B cell (primary cell): Measurements from ENCODE around the gene P3H4. TPM values are rescaled to one million over a fixed set of nuclear protein-coding genes. Genes with fewer than 3 reads are reported as not detected.

Source experiments
- ATAC-seq: fragments of 200-7000 bp; cut with Tn5 transposase; one replicate; pipeline ENCODE4 v1.10.0; 2021; ENCODE audit warnings: low read depth, mild to moderate bottlenecking, moderate number of reproducible peaks, moderate library complexity
- CTCF ChIA-PET: fragments of 350-600 bp; sonication (Branson Sonifier 250); formaldehyde crosslinking; loops from one replicate; lab custom pipeline; 2021; ENCODE audit warnings: antibody characterized with exemption, inconsistent platforms; lab: Charles Lee
- POLR2A ChIA-PET: fragments of 350-600 bp; sonication (Branson Sonifier 250); formaldehyde crosslinking; loops from one replicate; lab custom pipeline; 2021; ENCODE audit warnings: antibody characterized with exemption; lab: Charles Lee
- DNase-seq: peaks from one replicate; pipeline ENCODE4 v3.0.0; 2013
- H2AFZ ChIP-seq: 2 replicates; pipeline ENCODE4 v1.6.1; 2012; ENCODE audit warnings: mild to moderate bottlenecking, low read depth, low read length; ENCODE audit not compliant: insufficient read depth, poor library complexity, severe bottlenecking
- H3K27ac ChIP-seq, 2 donors: 1 replicate in 1 of 2; 2 replicates in 1 of 2; pipeline ENCODE4 v1.5.1; 2012 to 2013; ENCODE audit warnings: low read length in 2 of 2, mild to moderate bottlenecking in 2 of 2, moderate library complexity in 1 of 2
- H3K27me3 ChIP-seq, 4 experiments: fragments of 200-600 bp in 1 of 4; sonication (generic) in 1 of 4; replicated peaks in 1 of 4; 1 replicate in 2 of 4; 2 replicates in 2 of 4; pipeline versions ENCODE4 v1.6.1 to v1.7.0; 2013 to 2016; ENCODE audit warnings: low read length in 3 of 4, mild to moderate bottlenecking in 2 of 4, mixed read lengths in 1 of 4, moderate library complexity in 1 of 4; ENCODE audit not compliant: insufficient read depth in 4 of 4, control insufficient read depth in 3 of 4; ENCODE audit errors: control extremely low read depth in 1 of 4
- H3K36me3 ChIP-seq, 2 experiments: replicated peaks in 1 of 2; 1 replicate in 1 of 2; 2 replicates in 1 of 2; pipeline versions ENCODE4 v1.6.1 to v1.7.1; 2013; ENCODE audit warnings: low read length in 1 of 2; ENCODE audit not compliant: insufficient read depth in 2 of 2, control insufficient read depth in 1 of 2; ENCODE audit errors: control extremely low read depth in 1 of 2, extremely low read depth in 1 of 2
- H3K4me1 ChIP-seq, 2 donors: fragments of 200-600 bp in 1 of 2; sonication (generic) in 1 of 2; 1 replicate in 1 of 2; 2 replicates in 1 of 2; pipeline versions ENCODE4 v1.5.1 to v1.6.1; 2013 to 2017; ENCODE audit warnings: low read length in 2 of 2; ENCODE audit not compliant: control insufficient read depth in 2 of 2, insufficient read depth in 2 of 2
- H3K4me2 ChIP-seq: replicated peaks from 2 replicates; pipeline ENCODE3; 2012; ENCODE audit warnings: mild to moderate bottlenecking, low read depth, low read length; ENCODE audit not compliant: poor library complexity, severe bottlenecking
- H3K4me3 ChIP-seq, 5 experiments: fragments of 200-600 bp in 1 of 5; sonication (generic) in 1 of 5; 1 replicate in 3 of 5; 2 replicates in 2 of 5; pipeline versions ENCODE4 v1.5.1 to v1.7.0; 2011 to 2016; ENCODE audit warnings: low read length in 4 of 5, mild to moderate bottlenecking in 4 of 5, low read depth in 2 of 5, control low read depth in 1 of 5, moderate library complexity in 1 of 5; ENCODE audit not compliant: insufficient read depth in 1 of 5; ENCODE audit errors: control extremely low read depth in 1 of 5, extremely low read depth in 1 of 5
- H3K79me2 ChIP-seq: fragments of 200-600 bp; sonication (generic); one replicate; pipeline ENCODE4 v1.6.0; 2016; ENCODE audit warnings: low read length; ENCODE audit not compliant: control insufficient read depth, insufficient read depth
- H3K9ac ChIP-seq: fragments of 200-600 bp; sonication (generic); 2 replicates; pipeline ENCODE4 v1.6.1; 2017; ENCODE audit warnings: mild to moderate bottlenecking, low read length, moderate library complexity
- H3K9me3 ChIP-seq, 3 donors: one replicate each; pipeline versions ENCODE4 v1.6.1 to v1.7.1; 2013; ENCODE audit warnings: low read length in 2 of 3; ENCODE audit not compliant: control insufficient read depth in 2 of 3, insufficient read depth in 1 of 3; ENCODE audit errors: control extremely low read depth in 1 of 3
- H4K20me1 ChIP-seq: 2 replicates; pipeline ENCODE4 v1.6.0; 2012; ENCODE audit warnings: mild to moderate bottlenecking, low read length; ENCODE audit not compliant: insufficient read depth, control insufficient read depth, poor library complexity, severe bottlenecking
- H3K27ac Mint-ChIP-seq: one replicate; pipeline ENCODE4 v1.8.0; 2021; ENCODE audit warnings: mixed read lengths
- H3K27me3 Mint-ChIP-seq: one replicate; pipeline ENCODE4 v1.8.0; 2021; ENCODE audit warnings: mixed read lengths
- H3K4me1 Mint-ChIP-seq: one replicate; pipeline ENCODE4 v1.8.0; 2021; ENCODE audit warnings: mixed read lengths
- H3K4me3 Mint-ChIP-seq: one replicate; pipeline ENCODE4 v1.8.0; 2021; ENCODE audit warnings: mixed read lengths
- H3K9me3 Mint-ChIP-seq: one replicate; pipeline ENCODE4 v1.8.0; 2022; ENCODE audit warnings: mixed read lengths; ENCODE audit not compliant: insufficient read depth
- CTCF ChIP-seq: fragments of 200-600 bp; IDR thresholded peaks from one replicate; pipeline ENCODE4 v1.8.0; 2022; ENCODE audit warnings: antibody characterized with exemption, mild to moderate bottlenecking
- EZH2 ChIP-seq: IDR thresholded peaks from 2 replicates; pipeline ENCODE4 v1.6.1; 2012; ENCODE audit warnings: borderline replicate concordance, low read depth, mild to moderate bottlenecking, moderate library complexity, low read length; ENCODE audit not compliant: insufficient read depth, poor library complexity, severe bottlenecking
- WGBS: methylation state at CpG from one replicate; pipeline ENCODE4 v1.1.5; 2013; ENCODE audit warnings: missing lambda C conversion rate; ENCODE audit not compliant: insufficient coverage; 5-methylcytosine and 5-hydroxymethylcytosine counted together
- intact Hi-C: fragments of 100-400 bp; cut with micrococcal nuclease; formaldehyde crosslinking; loops from one replicate; pipeline ENCODE4 v1.10.0; 2022
- polyA plus RNA-seq: library from polyadenylated mRNA; depleted of rRNA; stranded (reverse); fragments of >200 nt; gene quantifications from 2 replicates; pipeline ENCODE4 v1.2.3, GENCODE V29; 2012
- total RNA-seq, 2 donors: library from RNA; stranded (reverse); fragments of 120-200 nt in 1 of 2; gene quantifications; 1 replicate in 1 of 2; 2 replicates in 1 of 2; pipeline versions ENCODE4 v1.2.3 to v1.2.4, GENCODE V29; 2013 to 2022

Gene P3H4
- total and polyA plus RNA-seq, 2 donors (not counting 1 experiment from before 2014, with no cell fraction given), result 1.3 to 2.8 TPM

GRCh38 chr17:41771389-41772206, 40.2 kb downstream of the P3H4 start:
- H3K27ac Mint-ChIP-seq, result peak overlapping the region; percentile 55
- Histone ChIP-seq H3K4me3 (peak overlapping the region in 1 of 5 experiments; percentile 35), H3K9me3 (no peaks in the 10 kb centered on the region), H3K27me3 (no peaks in the 10 kb centered on the region), H3K9ac (no peak overlapping the region), H4K20me1 (peaks cover 41% of the 10 kb centered on the region), H3K4me1 (peaks cover 7 to 34% of the 10 kb centered on the region in 2 donors), H3K4me2 (peak overlapping the region; percentile 50), H3K79me2 (peaks cover 48% of the 10 kb centered on the region), H3K36me3 (peaks cover 0 to 69% of the 10 kb centered on the region in 2 experiments), H2AFZ (peak overlapping the region; percentile 42), H3K27ac (peak overlapping the region in 1 of 2 donors; percentile 30)
- TF ChIP-seq EZH2 (no peak), CTCF (no peak)
- DNase-seq, result no peak
- H3K9me3 Mint-ChIP-seq, result no peaks in the 10 kb centered on the region
- POLR2A ChIA-PET, result no interaction called here
- ATAC-seq, result peak; percentile 36
- WGBS, result 63% methylated on average over 16 of the region's 17 CpGs
- intact Hi-C loops, result no loop called here
- peaks cover 17% of the 10 kb centered on the region for H3K4me1 Mint-ChIP-seq
- peak overlapping the region; percentile 42 for H3K4me3 Mint-ChIP-seq
- H3K27me3 Mint-ChIP-seq, result no peaks in the 10 kb centered on the region
- CTCF ChIA-PET, result no interaction called here

- Histone ChIP-seq H3K4me2 (no peak overlapping the region), H3K79me2 (peaks cover 33% of the 10 kb centered on the region), H3K27ac (no peak overlapping the region), H4K20me1 (peaks cover 30% of the 10 kb centered on the region), H3K4me3 (no peak overlapping the region), H3K9me3 (no peaks in the 10 kb centered on the region), H2AFZ (no peak overlapping the region), H3K9ac (no peak overlapping the region), H3K36me3 (peaks cover 0 to 71% of the 10 kb centered on the region in 2 experiments), H3K4me1 (peaks cover 7 to 30% of the 10 kb centered on the region in 2 donors), H3K27me3 (no peaks in the 10 kb centered on the region)
- Mint-ChIP-seq H3K4me1 (peaks cover 17% of the 10 kb centered on the region), H3K9me3 (no peaks in the 10 kb centered on the region), H3K27me3 (no peaks in the 10 kb centered on the region), H3K27ac (peak overlapping the region; percentile 23), H3K4me3 (no peak overlapping the region)
- no peak for DNase-seq
- intact Hi-C loops, result no loop called here
- WGBS, result 78% methylated on average over 3 of the region's 3 CpGs
- TF ChIP-seq CTCF, result no peak
- TF ChIP-seq EZH2, result no peak
- CTCF ChIA-PET, result no interaction called here
- POLR2A ChIA-PET, result no interaction called here
- ATAC-seq, result no peak
Observed at GRCh38 chr17:41769985-41770384, 41.8 kb downstream of the P3H4 start.
